NCI-H2227 treated with DMSO at 0.1 percent for 48 hours (cell line): Measurements from ENCODE around the gene ULK3.
A peak's percentile ranks its signal among the peaks of the same experiment; 100 is the strongest.

Source experiments
- DNase-seq: peaks from one replicate; lab custom pipeline; 2025; lab: John Stamatoyannopoulos, UW

The ULK3 gene

DNA sequence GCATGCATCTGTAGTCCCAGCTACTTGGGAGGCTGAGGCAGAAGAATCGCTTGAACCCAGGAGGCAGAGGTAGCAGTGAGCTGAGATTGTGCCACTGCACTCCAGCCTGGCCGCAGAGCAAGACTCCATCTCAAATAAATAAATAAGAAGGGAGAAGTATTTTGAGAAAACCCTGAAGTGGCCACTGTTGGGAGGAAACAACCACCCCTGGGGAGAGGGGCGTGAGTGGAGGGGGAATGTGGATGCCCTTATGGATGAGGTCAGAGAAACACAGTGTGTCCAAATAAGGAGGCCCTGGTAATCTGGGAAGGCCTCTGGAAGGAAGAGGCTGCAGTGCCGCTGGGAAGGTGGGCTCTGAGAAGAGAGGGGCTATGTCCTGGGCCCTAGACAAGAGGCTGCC is 20.7 kb downstream of the ULK3 start:
- no peak for DNase-seq

DNA sequence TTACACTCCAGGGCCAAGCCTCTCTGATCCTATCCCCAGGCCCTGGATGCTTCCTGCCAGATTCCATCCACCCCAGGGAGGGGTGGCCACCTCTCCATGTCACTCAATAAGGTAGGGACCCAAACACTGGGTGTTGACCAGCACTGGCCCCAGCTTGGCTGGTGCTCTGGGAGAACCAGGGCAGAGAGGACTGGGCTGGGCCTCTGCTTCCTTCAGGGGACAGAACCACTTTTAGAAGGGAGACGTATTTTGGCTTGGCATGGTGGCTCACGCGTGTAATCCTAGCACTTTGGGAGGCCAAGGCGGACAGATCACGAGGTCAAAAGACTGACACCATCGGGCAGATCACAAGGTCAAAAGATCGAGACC is 21.2 kb downstream of the ULK3 start:
- DNase-seq, result no peak

DNA sequence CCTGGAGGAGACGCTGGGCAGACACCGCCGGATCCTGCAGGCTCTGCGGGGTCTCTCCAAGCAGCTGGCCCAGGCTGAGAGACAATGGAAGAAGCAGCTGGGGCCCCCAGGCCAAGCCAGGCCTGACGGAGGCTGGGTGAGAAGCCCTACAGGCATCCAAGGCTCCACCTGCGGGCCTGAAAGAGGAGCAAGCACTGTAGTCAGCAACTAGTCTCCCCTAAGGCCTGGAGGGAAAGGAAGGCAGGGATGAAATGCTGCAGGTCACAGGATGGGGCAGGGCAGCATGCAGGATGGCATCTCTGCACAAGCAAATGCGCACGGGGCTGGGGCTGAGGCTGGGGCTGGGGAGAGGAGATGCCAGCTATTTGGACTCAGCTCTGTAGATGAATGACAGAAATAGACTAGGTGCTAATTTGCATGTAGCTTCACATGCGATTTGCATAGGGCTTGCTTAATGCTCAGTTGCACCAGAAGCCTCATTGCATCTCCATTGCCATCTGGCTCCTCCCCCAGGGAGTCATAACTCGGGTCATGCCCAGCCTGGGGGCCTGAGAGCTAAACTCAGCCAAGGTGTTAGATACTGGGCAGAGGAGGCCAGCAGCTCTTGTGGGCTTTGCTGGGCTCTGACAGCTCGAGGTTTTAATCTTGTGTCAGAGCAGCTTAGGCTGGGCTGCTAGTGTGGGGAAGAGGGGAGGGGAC is 21.7 kb downstream of the ULK3 start:
- DNase-seq, result no peak

DNA sequence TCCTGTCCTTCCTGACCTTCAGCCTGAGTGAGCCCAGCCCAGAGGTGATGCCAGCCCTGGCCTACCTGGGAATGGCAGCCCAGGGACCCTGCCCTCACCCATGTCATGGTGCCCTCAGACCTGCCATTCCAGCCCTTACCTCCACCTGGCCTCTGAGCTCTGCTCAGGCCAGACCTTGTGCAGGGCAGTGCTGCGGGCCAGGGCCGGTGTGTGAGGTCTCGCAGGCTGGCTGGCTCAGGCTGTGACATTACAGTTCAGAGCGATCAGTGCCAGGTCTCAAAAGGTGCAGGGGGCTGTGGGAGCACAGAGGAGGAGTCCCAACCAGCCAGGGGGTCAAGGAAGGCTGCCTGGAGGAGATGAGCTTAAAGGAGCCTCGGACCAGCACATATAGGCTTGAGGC is 22.9 kb downstream of the ULK3 start:
- no peak for DNase-seq

DNA sequence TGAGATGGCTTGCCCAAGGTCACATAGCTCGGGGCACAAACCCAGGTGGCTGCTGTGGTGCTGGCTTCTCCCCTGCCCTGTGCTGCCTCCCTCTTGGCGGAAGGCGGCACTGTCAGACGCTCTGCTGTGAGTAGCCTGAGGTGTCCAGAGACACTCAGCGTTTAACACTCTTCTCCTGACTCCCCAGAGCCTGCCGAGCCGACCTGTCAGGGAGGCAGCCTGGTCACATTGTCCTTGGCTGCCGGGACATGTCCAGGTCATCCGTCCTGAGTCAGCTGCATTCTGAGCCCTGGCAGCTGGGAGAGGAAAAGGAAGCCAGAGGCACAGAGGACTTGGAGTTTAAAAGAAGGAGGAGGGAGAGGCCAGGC is 25.6 kb downstream of the ULK3 start:
- no peak for DNase-seq

DNA sequence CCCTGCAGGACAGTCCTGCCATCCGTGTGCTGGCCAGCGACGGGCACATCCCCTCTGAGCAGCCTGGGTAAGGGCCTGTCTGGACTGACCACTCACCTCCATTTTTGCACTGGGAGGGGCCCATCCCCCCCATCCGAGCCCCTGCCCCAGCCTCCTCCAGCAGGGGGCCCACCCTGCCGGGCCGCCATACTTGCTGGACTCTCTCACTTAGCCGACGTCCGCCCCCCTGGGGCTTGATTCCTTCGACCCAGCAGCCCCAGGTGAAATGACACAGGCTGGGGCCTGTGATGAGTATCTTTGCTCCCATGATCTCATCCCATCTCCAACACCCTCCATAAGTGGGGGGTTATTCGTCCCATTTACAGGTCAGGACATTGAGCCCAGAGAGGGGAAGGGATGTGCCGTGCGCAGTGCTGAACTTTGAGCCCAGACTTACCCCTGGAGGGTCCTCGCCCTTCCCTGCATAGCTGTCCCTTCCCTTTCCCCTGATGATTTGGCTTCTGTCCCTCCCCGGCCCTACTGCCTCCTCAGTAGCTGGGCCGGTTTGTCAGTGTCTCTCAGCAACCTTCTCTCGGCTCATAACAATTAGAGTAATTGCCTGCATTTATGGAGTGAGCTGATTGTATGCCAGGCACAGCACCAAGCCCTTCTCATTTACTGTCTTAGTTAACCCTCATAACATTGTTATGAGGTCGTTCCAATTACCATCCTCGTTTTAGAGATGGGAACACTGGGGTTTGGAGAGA is 26.2 kb downstream of the ULK3 start:
- DNase-seq, result peak; percentile 10

DNA sequence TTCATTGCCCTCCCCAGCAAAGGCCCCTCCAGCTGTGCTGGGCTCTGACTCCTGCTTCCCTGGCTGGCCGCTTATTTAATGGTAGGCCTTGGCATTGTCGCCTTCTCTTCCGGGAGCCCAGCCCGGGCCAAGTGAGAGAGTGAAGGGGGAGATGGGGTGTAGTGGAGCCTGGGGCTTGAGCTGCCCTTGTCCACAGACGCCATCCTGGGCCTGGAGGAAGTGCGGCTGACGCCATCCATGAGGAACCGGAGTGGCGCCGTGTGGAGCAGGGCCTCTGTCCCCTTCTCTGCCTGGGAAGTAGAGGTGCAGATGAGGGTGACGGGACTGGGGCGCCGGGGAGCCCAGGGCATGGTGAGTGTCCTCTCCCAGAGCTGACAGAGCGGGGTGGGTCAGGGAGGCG is 27.0 kb downstream of the ULK3 start:
- no peak for DNase-seq

DNA sequence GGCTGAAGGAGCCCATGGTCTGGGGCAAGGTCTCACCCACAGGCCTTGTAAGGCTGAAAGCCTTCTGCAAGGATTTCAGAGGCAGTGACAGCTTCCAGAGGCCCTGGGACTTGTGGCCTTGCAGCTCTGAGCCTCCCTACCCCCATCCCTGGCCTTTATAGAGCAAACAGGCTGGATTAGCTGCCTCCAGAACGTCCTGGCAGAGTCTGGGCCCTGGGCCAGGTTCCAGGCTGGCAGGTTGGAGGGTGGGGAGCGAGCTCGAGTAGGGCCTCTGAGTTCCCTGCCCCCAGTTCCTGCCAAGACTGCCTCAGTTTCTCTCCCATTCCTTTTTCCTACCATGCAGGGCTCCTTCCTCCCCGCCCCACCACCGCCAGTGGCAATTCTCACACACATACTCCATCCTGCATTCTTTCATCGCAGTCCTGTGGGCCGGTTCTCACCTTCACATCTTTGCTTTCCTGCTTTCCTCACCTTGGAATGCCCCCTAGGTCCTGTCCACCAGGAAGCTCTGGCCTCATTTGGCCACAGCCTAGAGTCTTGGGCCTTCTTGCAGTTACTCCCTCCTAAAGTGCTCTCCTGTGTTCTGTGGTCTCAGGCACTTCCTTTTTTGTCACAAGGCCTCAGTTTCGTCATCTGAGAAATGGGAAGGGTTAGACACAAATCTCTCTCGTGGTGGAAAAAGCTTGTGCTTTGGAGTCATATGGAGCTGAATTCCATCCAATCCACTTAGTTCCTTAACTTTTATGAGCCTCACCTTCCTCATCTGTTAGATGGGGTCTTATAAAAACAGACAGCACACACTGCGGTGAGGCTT is 27.6 kb downstream of the ULK3 start:
- no peak for DNase-seq

DNA sequence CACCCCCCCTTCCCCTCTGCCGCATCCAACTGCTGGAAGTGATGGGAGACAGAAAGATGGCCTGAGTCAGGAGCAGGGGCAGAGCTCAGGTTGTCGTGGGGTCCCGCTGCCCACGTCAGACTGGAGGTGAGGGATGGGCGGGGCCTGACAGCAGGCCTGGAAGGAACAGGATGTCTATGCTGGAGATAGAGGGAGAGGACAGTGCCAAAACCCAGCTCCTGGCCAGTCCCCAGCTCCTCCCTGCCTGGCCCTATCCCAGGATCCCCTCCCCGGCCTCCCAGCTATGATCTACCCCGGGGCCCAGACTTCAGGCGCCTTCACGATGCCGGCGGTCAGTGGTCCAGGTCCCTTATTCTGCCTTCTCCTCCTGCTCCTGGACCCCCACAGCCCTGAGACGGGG is 30.4 kb downstream of the ULK3 start, which contains the start of gene LMAN1L:
LMAN1L (plus strand) TSS at position 303 of the 400 bp plus-strand sequence; CDS start at position 323, 20 bp downstream.
- DNase-seq, result no peak

DNA sequence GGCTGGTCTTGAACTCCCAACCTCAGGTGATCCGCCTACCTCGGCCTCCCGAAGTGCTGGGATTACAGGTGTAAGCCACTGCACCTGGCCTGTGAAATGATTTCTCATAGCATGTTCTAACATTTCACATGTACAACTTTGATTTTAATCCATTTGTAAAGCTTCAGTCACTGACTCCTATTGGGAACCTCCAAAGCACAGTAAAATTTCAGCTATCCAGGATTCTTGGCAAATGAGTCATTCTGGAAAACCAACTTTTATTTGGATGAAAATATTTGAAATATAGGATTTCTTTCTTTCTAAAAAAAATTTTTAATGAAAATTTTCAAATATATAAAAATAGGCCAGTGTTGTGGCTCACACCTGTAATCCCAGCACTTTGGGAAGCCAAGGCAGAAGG is 33.0 kb downstream of the ULK3 start:
- no peak for DNase-seq

DNA sequence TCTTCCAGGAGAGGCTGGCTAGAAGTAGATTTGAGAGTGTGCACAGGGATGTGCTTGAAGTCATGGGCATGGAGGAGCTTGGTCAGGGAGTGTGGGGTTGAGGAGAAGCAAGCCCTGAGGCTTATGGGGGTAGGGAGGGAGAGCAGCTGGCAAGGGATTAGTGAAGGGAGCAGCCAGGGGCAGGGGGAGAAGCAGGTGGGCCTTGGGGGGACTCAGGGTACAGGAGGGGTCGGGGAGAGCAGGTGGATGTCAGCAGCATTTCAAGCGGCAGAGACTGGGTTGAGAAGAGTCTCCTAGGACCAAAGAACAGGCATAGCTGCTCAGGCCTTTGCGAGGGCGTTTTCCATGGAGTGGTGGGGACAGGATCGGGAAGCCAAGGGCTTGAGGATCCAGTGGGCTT is 33.7 kb downstream of the ULK3 start:
- DNase-seq, result no peak

DNA sequence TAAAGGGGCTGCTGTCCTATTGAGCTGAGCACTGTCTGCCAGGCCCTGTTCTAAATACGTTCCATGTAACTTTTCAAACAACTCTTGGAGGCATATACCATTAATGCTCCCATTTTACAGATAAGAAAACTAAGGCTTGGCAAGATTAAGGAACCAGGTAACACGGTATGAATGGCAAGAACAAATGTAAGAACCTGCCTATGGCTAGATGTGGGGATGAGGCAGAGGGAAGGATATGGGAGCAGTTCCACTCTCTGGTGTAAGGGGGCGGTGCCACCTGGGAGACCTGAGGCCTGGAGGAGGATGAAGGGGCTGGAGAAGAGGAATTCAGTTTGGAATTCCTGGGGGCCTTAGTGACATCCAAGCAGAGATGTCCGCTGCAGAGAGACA is 34.1 kb downstream of the ULK3 start:
- DNase-seq, result no peak

DNA sequence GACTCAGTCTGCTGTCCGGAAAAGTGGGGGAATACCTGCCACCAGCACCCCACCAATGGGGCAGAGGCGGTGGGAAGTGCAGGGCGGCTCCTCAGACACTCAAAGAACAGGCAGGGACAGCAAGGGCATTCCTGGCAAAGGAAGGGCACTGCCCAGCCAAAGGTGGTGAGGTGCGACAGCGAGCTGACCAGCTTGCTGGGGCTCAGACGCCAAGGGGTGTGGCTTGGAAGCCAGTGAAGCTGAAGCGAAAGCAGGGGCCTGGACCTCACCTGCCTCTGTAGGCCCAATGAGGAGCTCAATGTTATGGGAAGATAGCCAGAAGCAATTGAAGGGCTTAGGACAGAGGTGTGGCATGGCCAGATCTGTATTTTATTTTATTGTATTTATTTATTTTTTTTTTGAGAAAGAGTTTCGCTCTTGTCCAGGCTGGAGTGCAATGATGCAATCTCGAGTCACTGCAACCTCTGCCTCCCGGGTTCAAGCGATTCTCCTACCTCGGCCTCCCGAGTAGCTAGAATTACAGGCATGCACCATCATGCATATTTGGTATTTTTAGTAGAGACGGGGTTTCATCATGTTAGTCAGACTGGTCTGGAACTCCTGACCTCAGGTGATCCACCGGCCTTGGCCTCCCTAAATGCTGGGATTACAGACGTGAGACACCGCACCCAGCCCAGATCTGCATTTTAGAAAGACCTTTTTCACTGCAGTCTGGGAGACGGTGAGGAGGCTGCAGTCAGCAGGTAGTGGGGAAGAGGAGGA is 34.7 kb downstream of the ULK3 start:
- no peak for DNase-seq

DNA sequence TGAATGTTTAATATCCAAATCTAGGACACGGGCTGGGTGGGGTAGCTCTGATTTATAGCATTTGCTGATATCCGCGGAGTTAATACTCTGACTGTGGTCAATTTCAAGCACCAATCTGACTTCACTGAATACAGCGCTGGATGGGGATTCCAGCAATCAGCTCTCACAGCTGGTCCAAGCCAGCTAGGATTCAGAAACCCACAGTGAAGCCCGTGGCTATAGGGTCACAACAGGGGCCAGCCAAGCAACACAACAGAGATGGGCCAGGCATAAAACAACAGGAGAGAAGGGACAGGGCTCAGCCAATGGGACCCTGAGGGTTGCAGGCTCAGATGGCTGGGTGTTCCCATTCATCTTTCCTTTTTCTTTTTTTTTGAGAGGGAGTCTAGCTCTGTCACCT is 35.7 kb downstream of the ULK3 start:
- no peak for DNase-seq

DNA sequence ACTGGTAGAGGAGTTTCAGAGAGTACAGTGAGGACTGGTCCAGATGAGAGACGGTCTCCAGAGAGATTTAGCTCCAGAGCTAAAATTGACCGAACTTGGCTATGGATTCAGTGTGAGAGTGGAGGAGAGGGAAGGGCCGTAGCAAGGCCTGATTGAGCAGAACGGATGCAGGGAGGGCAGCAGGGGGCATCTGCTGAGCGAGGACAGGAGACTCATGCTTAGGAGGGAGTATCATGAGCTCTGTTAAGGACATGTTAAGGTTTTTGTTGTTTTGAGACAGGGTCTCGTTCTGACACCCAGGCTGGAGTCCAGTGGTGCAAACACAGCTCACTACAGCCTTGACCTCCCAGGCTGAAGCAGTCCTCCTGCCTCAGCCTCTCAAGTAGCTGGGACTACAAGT is 38.0 kb downstream of the ULK3 start:
- DNase-seq, result no peak

DNA sequence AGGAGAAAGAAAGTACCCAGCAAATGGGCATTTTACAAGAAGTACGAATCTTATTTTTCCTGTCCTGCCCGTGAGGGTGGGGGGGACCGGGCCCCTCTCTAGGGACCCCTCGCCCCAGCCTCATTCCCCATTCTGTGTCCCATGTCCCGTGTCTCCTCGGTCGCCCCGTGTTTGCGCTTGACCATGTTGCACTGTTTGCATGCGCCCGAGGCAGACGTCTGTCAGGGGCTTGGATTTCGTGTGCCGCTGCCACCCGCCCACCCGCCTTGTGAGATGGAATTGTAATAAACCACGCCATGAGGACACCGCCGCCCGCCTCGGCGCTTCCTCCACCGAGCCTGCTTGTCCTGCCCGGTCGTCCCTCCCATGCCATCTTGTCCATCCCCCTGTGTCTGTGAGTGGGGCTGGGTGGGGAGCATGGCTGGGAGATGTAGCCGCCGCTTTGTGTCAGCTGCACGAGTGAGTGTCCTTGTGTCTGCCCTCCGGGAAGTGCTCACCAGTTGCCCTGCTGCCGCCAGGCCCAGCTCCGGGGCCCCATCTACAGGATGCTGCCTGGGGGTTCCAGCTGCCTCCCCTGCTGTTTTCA is 40.0 kb downstream of the ULK3 start:
- no peak for DNase-seq

DNA sequence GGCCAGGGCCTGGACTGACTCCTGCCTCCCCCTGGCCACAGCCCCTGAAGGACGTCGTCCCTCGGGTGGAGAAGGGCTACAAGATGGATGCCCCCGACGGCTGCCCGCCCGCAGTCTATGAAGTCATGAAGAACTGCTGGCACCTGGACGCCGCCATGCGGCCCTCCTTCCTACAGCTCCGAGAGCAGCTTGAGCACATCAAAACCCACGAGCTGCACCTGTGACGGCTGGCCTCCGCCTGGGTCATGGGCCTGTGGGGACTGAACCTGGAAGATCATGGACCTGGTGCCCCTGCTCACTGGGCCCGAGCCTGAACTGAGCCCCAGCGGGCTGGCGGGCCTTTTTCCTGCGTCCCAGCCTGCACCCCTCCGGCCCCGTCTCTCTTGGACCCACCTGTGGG is 40.7 kb downstream of the ULK3 start:
- no peak for DNase-seq

DNA sequence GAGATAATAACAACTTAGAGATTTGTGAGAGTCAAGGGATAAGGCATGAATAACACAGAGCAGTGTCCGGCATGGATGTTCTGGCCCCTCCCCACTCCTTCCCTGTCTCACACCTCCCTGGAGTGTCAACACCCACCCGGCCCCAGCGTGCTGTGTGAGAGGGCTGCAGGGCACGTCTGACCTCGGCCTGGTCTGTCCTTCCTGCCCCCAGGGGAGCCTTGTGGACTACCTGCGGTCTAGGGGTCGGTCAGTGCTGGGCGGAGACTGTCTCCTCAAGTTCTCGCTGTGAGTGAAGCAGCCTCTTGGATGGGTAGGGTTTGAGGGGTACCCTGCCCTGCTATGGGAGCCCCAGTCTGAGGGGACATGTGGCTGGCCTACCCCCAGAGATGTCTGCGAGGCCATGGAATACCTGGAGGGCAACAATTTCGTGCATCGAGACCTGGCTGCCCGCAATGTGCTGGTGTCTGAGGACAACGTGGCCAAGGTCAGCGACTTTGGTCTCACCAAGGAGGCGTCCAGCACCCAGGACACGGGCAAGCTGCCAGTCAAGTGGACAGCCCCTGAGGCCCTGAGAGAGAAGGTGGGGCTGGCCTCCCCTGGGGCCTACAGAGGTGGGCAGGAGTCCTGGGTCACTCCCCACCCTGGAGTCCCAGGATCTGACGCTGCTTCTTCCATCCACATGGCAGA is 41.5 kb downstream of the ULK3 start:
- DNase-seq, result no peak

DNA sequence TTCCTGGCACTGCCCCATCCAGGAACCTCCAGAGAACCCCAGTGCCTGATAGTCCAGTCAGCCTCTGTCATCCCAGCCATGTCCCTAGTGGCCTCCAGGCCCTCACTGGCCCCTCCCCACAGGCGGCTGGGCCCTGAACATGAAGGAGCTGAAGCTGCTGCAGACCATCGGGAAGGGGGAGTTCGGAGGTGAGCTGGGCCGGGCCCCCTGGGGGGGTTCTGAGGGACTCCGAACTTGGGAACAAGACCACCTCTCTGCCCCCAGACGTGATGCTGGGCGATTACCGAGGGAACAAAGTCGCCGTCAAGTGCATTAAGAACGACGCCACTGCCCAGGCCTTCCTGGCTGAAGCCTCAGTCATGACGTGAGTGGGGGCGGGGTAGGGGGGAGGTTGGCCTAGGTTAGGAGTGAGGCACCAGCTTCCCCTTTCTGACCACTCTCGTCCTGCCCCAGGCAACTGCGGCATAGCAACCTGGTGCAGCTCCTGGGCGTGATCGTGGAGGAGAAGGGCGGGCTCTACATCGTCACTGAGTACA is 42.3 kb downstream of the ULK3 start:
- no peak for DNase-seq

DNA sequence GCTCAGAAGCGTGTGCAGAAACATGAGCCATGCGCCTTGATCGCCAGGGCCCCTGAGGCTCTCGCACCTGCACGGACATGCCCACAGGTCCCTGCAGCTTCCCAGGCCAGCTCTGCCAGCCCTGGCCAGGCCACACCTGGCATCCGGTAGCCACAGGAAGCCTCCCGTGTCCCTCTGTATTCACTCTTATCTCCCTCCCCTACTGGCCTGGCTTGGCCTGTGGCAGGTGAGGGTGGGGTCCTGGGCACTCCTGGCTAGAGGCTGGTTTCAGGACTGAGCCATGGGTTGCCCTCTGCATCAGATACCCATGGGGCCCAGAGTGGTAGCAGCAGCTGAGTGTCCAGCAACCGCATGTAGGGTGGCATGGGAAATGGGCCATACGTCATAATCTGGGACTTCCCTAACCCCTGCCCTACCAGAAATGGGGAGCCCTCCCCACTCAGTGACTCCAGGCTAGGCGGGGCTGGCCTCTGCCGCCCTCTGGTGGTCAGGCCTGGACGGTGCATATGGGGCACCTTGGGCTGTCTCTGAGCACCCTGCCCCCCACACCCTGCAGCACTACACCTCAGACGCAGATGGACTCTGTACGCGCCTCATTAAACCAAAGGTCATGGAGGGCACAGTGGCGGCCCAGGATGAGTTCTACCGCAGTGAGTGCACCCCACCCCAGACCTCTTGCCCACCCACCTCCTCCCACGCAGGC is 42.9 kb downstream of the ULK3 start:
- peak; percentile 1 for DNase-seq
